GM12891 (cell line): ENCODE data around the gene CFAP70.

Experiments
- PAX5 ChIP-seq: IDR thresholded peaks from 2 replicates; pipeline ENCODE4 v1.6.1; 2011; ENCODE audit warnings: low read length, moderate library complexity, mild to moderate bottlenecking; ENCODE audit not compliant: insufficient read depth, severe bottlenecking
- POLR2A ChIP-seq: IDR thresholded peaks from 2 replicates; pipeline ENCODE4 v1.6.1; 2011; ENCODE audit warnings: low read depth, low read length, control low read depth
- POLR2AphosphoS5 ChIP-seq: IDR thresholded peaks from 2 replicates; pipeline ENCODE4 v1.6.1; 2011; ENCODE audit warnings: low read depth, low read length, control low read depth
- SPI1 ChIP-seq: IDR thresholded peaks from 2 replicates; pipeline ENCODE4 v1.6.1; 2011; ENCODE audit warnings: low read depth, low read length, control low read depth
- TAF1 ChIP-seq: IDR thresholded peaks from 2 replicates; pipeline ENCODE4 v1.6.1; 2011; ENCODE audit warnings: low read depth, low read length, control low read depth

GRCh38 chr10:73263693-73264347 lies 94.8 kb downstream of the CFAP70 start:
- TF ChIP-seq TAF1 (no peak), POLR2A (no peak), POLR2AphosphoS5 (no peak), PAX5 (no peak), SPI1 (no peak)
